Measurements from ENCODE around the gene OR2F2.

The OR2F2 gene

DNA sequence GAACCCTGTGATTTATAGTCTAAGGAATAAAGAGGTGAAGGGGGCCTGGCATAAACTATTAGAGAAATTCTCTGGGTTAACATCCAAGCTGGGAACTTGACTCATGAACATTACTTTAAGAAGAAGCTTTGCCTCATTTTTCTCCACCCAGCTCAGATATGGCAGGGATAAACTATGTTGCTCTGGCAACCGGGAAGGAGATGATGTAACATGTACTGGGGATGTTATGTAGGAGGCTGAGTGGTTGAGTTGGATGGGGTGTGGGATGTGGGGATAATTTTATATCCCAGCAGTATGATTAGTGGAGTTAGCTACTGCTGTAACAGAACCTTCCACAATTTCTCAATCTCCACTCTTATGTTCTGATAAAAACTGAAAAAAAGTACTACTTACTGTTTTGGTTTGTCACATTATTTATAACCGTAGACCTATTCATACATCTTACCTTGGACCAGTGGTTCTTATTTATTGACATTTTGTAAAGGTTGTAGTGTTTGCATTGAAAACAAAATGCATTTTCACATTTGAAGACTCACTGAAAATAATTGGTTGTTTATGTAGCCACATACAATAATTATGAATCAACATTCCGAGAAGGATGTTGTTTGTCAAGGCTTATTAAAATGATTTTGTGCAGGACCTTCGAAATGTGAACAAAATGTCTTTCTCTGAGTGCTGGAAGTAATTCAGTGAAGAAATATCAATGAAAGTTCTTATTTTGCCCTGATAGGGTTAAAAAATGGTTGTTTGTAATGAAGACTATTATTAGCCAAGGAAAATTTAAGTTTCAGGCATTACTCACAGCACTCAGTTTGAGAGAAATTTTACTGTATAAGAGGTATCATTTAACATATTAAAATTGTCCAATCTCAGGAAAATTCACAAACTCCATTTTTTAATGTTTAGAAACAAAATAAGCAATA is 1.3 kb downstream of the OR2F2 start:
- TF ChIP-seq, protein P1, sequence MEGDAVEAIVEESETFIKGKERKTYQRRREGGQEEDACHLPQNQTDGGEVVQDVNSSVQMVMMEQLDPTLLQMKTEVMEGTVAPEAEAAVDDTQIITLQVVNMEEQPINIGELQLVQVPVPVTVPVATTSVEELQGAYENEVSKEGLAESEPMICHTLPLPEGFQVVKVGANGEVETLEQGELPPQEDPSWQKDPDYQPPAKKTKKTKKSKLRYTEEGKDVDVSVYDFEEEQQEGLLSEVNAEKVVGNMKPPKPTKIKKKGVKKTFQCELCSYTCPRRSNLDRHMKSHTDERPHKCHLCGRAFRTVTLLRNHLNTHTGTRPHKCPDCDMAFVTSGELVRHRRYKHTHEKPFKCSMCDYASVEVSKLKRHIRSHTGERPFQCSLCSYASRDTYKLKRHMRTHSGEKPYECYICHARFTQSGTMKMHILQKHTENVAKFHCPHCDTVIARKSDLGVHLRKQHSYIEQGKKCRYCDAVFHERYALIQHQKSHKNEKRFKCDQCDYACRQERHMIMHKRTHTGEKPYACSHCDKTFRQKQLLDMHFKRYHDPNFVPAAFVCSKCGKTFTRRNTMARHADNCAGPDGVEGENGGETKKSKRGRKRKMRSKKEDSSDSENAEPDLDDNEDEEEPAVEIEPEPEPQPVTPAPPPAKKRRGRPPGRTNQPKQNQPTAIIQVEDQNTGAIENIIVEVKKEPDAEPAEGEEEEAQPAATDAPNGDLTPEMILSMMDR (IDR thresholded peaks at IDR 0.05; ENCODE audit: low read depth, low read length): no peak
- peak; percentile 46 for DNase-seq (ENCODE audit: low read depth, low spot score)
- in situ Hi-C loops (cut with HindIII; ENCODE audit: low sequenced_read_pairs): no loop called here
- H3K4me3 ChIP-seq (ENCODE audit: low read depth, low read length): no peak overlapping the region

DNA sequence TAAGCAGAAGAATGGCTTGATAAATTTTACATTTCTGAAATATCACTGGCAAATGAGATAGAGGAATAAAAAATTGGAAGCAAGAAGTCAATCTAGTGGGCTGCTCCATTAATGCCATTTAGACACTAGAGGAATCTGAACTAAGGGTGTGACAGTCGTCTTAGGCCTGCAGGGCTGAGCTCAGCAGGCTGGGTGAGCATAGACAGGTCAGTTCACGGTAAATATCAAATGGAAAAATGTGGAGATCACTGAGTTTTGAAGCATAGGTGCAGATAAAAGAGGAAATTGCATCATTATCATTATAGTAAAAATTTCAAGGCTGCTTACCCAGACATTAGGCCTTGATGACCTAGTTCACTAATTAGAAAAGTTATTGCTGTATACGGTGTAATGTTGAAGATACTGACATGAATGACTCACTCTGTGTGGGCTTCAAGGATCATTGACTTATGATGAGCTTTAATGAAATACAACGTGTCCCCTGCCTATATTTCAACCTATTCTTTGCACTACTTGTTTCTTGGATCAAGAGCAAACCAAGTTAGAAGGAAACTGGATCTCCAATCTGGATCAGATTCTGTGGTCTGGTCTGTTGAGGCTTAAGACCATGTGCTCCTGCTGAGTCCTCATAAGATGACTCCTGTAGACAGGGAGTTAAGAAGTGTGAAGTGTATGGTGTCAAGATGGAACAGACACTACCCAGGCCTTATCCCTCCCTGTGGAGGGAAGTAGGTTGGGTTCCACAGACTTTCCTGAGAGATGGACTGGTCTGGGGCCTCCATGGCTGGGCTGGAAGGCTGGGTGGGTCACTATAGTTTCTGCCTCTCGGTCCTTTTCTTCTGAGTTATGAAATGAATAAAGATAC is 3.6 kb downstream of the OR2F2 start:
- DNase-seq (ENCODE audit: low read depth, low spot score): no peak
- in situ Hi-C loops (cut with HindIII; ENCODE audit: low sequenced_read_pairs): no loop called here

DNA sequence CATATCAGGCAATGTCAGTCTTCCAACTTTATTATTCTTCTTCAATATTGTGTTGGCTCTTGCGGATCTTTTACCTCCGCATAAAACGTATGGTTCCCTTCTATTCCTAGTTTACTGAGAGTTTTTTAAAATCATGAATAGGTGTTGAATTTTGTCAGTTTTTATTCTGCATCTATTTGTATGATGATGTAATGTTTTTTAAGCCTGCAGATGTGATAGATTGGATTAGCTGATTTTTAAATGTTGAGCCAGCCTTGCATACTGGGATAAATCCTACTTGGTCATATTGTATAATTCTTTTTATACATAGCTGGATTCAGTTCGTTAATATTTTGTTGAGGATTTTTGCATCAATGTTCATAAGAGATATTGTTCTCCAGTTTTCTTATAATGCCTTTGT is 10.4 kb downstream of the OR2F2 start:
- no peak overlapping the region for H3K4me3 ChIP-seq (ENCODE audit: low read depth, low read length)
- TF ChIP-seq, protein P1 (IDR thresholded peaks at IDR 0.05; ENCODE audit: low read depth, low read length): no peak
- no peak for DNase-seq (ENCODE audit: low read depth, low spot score)
- in situ Hi-C loops (cut with HindIII; ENCODE audit: low sequenced_read_pairs): no loop called here

More for the DNA sequence above, 3.6 kb downstream of the OR2F2 start:
- H3K4me3 ChIP-seq (ENCODE audit: low read depth, low read length): no peak overlapping the region
- TF ChIP-seq, protein P1 (IDR thresholded peaks at IDR 0.05; ENCODE audit: low read depth, low read length): no peak

DNA sequence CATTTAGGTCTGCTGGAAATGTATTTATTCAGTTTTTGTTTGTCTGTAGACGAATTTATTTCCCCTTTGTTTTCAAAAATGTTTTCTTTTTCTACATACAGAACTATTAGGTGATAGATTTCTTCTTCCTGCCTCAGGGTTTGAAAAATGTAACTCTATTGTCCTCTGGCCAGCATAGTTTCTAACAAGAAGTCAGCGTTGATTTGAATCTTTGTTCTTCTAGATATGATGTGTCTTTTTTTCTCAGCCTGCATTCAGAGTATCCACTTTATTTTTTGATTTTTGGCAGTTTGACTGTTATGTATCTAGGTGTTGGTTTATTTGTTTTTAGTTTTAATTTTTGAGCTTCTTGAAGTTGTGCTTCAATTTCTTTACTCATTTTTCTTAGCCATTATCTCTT is 12.1 kb downstream of the OR2F2 start:
- DNase-seq (ENCODE audit: low read depth, low spot score): no peak
- no peak overlapping the region for H3K4me3 ChIP-seq (ENCODE audit: low read depth, low read length)
- TF ChIP-seq, protein P1 (IDR thresholded peaks at IDR 0.05; ENCODE audit: low read depth, low read length): no peak
- in situ Hi-C loops (cut with HindIII; ENCODE audit: low sequenced_read_pairs): no loop called here

DNA sequence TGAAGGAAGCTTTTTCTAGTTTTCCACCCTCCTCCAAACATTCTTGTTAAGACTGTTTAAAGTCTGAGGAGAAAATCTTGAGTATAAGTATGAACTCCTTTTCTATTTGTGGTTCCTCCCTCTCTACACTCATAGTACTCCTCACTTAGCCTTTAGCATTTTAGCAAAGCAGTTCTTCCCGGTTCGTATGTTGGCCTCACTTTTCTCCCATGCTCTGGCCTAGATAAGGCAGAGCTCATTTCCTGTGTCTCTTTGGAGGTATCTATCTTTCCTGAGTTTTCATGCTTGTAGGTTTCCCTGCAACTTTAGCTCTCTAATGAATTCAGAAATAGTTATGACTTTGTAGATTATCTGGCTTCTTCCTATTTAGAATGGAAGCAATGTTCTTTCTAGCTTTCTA is 13.7 kb downstream of the OR2F2 start:
- TF ChIP-seq, protein P1 (IDR thresholded peaks at IDR 0.05; ENCODE audit: low read depth, low read length): no peak

DNA sequence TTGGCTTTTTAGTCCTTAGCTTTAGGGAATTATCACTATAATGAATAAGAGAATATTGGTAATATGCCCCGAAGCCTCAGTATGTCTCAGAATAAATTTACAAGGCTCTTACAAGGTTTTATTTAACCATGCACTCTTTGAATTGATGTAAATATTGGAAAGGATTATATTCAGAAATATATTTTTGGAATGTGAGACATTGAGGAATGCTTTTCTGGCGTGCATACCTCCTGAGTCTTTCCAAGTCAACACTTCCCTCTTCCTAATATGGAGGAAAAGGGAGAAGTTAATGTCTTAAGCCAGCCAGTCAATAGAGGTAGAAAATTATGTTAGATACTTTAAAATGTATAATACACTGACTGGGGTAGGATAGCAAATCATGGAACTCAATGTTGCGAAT is 18.4 kb downstream of the OR2F2 start:
- no peak for DNase-seq (ENCODE audit: low read depth, low spot score)
- TF ChIP-seq, protein P1 (IDR thresholded peaks at IDR 0.05; ENCODE audit: low read depth, low read length): no peak
- no peak overlapping the region for H3K4me3 ChIP-seq (ENCODE audit: low read depth, low read length)
- in situ Hi-C loops (cut with HindIII; ENCODE audit: low sequenced_read_pairs): no loop called here

More for the DNA sequence above, 13.7 kb downstream of the OR2F2 start:
- in situ Hi-C loops (cut with HindIII; ENCODE audit: low sequenced_read_pairs): no loop called here
- H3K4me3 ChIP-seq (ENCODE audit: low read depth, low read length): no peak overlapping the region
- no peak for DNase-seq (ENCODE audit: low read depth, low spot score)

Data from astrocyte of the spinal cord (primary cell).